ENCODE data around the gene CFAP119.
"Not testable (repeated sequence)": the region's sequence is repeated elsewhere in the genome, so short reads cannot be mapped to it uniquely, and the experiment has no call there.

The CFAP119 gene

DNA sequence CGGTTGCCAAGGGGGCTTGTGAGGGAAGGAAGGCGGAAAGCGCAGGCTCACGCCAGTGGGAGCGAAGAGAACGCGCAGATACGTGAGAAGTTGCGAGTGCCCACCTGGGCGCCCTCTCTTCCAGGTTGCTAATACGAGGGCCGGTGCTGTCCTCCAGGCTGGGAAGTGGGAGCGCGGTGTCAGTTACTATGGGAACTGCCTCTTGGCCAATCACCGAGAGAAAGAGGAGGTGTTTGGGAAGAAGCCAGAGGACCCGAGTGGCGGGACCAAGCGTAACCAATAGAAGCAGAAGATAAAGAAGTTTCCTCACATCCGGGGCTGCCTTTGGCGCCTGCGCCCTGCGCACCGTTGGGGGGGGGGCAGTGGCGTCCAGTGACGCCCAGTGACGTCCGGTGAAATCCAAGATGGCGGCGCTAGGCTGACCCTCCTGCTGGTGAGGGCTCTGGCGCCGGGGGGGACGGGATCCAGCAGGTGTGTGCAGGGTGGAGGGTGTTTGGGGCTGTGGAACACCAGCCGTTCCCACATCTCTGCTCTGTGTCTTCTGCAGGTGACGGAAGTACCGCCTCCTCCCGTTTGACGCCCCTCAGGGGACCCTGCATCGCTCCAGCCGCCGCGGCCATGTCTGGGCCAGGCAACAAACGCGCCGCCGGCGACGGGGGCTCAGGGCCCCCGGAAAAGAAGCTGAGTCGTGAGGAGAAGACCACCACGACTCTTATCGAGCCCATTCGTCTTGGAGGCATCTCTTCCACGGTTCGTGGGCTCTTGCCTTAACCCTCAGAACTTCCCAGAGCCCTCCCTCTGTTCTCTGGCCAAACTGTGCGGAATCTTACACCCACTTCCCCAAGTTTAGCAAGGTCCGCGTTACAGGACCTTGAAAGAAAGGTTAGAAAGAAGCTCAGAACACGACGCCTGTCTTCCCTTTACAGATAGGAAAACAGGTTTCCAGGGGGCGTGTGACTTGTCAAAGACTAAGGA lies at the start of gene CFAP119, which contains the start of gene RNF40:
Gene CFAP119, minus strand, starts transcription at position 135 of the 975 bp plus-strand sequence. CDS start 314 bp downstream, outside the sequence.
Gene RNF40, plus strand, starts transcription at position 395 of the 975 bp plus-strand sequence. Its CDS starts 224 bp downstream, at position 619.
- DNase-seq: peak; percentile 92

DNA sequence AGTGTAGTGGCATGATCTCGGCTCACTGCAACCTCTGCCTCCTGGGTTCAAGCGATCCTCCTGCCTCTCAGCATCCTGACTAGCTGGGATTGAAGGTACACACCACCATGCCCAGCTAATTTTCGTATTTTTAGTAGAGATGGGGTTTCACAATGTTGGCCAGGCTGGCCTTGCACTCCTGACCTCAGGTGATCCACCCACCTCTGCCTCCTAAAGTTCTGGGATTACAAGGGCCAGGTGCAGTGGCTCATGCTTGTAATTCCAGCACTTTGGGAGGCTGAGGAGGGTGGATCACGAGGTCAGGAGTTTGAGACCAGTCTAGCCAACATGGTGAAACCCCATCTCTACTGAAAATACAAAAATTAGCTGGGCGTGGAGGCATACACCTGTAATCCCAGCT lies 47.8 kb upstream of the CFAP119 start:
- DNase-seq: not testable (repeated sequence)

DNA sequence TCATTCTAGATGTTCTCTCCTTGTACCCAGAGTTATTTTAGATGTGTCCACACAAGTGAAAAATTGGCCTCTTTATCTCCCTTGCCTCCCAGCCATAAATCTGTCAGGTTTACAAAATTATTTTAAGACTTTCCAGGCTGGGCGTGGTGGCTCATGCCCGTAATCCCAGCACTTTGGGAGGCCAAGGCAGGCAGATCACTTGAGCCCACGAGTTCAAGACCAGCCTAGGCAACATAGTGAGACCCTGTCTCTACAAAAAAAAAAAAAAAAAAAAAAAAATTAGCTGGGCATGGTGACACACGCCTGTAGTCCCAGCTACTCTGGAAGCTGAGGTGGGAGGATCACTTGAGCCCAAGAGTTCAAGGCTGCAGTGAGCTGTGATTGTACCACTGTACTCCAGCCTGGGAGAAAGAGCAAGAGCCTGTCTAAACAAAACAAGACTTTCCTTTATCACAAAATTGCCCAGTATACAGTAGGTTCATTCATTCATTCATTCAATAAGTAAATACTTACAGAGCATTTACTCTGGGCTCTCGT lies 47.1 kb upstream of the CFAP119 start:
- not testable (repeated sequence) for DNase-seq

DNA sequence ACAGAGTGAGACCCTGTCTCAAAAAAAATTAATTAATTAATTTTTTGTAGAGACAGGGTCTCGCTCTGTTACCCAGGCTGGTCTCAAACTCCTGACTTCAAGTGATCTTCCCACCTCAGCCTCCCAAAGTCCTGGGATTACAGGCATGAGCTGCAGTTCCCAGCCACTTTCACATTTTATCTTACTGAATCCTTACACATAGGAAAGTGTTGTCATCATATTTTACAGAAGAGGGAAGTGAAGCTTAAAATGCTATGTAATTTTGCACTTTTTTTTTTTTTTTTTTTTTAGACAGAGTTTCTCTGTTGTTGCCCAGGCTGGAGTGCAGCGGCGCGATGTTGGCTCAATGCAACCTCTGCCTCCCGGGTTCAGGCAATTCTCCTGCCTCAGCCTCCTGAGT lies 46.3 kb upstream of the CFAP119 start:
- DNase-seq: no peak

DNA sequence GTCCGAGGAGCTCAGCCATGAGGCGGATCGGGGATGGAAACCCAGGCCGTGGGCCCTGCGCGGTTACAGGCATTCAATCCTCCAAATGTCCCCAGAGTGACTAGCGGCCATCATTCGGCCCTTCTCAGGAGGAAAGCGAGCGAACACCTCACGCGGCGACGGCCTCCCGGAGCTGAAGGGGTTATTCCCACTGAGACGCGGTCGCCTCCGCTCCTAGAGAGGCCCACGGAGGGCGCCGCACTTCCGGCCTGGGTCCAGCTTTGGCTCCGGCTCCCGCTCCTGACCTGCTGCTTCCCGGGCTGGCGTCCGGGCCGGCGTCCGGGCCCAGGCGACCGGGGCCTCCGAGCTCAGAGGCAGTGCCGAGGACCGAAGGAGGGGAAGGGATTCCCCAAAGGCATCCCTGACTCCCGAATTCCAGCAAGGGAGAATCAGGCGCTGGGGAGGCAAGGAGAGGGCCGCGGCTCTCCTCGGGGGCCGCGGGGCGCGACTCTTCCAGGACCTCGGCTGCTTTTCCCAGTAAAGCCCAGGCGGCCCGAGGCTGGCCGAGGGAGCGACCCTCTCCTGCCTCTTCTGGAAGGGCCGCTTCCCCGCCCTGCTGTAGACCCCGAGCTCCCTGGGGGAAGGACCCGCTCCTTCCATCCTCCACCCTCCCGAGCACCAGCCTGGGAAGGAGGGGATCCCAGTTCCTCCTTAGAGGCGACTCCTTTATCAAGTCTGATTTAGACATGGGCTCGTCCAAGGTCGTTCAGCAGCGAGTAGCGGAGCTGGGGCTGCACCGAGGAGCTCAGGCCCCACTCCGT lies 43.7 kb upstream of the CFAP119 start:
- DNase-seq: no peak

DNA sequence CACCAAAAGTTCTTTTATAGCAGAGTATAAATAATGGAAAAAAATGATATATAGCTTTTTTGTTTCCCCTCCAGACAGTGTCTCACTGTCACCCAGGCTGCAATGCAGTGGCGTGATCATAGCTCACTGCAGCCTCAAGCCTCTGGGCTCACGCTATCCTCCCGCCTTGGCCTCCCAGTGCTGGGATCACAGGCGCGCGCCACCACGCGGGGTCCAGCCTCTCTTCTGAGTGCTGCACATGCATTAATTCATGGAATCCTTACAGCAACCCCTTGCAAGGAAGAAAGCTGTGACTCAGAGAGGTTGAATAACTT lies 43.2 kb upstream of the CFAP119 start:
- DNase-seq: no peak

DNA sequence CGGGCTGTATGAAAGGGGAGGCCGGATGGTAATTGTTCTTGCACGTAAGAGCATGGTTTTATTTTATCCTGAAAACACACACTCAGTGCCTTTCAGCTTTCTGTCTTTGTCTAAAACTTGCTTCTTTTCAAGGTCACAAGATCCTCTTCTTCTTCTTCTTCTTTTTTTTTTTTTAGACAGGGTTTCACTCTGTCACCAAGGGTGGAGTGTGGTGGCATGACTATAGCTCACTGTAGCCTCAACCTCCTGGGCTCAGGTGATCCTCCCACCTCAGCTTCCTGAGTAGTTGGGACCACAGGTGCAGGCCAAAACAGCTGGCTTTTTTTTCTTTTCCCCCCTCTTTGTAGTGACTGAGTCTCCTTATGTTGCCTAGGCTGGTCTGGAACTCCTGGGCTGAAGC lies 41.1 kb upstream of the CFAP119 start:
- DNase-seq: no peak

DNA sequence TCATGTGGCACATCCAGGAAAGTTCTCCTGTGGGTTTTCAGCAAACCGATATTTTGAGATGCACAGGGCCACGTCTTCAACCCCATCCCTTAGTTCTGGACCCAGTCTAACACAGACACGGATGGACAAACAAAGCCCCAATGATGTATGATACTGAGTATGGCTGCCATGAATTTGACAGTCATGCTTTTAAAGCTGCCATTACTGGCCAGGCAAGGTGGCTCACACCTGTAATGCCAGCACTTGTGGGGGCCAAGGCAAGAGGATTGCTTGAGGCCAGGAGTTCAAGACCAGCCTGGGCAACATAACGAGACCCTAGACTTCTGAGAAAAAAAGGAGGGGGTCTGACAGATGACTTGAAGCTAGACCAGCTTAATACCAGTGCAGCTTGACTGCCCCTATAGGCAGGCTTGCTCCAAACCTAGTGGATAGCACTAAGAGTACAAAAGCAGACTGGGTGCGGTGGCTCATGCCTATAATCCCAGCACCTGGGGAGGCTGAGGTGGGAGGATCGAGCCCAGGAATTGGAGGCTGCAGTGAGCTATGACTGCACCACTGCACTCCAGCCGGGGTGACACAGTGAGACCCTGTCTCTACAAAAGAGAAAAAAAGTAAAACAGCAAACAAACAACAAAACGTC lies 35.9 kb upstream of the CFAP119 start:
- no peak for DNase-seq

DNA sequence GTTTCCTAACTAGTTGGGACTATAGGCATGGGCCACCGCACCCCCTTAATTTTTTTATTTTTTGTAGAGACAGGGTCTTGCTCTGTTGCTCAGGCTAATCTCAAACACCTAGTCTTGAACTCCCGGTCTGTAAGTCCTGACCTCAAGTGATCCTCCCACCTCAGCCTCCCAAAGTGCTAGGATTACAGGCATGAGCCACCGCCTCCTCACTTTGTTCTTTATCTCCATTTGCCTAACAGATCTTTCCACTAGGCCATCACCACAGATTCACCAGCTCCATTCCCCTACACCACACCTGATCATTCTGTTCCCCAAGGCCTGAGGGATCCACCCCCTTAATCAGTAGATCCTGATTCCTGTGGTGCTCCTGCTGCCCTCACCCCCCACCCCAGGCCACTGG lies 32.8 kb upstream of the CFAP119 start:
- DNase-seq: no peak

DNA sequence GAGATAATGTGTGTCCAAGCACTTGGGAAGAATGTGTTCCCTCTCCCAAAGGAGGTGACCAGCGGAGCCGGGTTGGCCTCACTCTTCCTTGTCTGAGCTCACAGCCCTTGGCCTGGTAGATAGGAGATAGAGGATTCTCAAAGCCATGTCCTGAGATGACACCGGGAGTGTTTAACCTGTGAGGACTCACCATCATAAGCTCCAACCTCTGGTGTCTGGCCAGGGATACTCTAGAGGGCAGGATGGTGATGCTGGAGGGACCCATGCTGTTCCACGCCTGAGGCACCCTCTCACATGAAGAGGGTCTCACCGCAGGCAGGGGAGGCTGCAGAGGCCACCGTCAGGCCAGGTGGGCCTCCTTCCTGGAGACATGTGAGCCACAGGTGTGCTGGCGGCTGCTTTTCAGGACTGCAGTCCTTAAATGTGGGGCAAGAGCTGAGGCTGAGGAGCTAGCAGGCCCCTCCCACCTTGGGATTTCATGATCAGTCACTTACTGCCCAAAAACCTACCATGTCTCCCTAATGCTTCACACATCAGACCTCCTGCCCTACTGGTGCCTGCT lies 31.7 kb upstream of the CFAP119 start:
- DNase-seq: no peak

DNA sequence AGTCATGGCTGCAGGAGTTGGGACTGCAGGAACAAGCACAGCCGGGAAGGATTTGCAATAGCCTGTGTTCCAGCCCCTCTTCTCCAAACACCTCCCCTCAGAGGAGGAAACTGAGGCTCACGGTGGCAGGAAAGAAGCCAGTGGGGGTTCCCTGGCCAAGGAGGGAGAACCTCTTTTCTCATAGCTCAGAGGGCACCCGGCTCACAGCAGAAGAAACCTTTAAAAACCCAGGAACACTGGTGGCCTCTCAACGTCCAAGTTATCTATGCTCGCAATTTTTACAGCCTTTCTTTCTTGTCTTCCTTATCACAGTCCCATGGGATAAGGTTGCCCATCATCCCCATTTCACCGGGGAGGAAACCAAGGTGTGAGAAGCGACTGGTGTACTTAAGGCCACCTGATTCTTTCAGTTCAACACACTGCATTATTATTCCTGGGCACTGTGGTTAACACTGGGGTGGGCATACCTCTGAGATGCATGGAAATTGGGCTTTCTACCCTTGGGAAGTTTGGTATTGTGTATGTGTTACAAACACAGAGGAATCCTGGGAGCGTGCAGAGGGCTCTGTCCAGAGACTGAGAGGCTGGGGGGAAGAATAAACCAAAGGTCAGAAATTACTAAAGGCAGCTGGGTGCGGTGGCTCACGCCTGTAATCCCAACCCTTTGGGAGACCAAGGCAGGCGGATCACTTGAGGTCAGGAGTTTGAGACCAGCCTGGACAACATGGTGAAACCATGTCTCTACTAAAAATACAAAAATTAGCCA lies 25.9 kb upstream of the CFAP119 start:
- DNase-seq: no peak

DNA sequence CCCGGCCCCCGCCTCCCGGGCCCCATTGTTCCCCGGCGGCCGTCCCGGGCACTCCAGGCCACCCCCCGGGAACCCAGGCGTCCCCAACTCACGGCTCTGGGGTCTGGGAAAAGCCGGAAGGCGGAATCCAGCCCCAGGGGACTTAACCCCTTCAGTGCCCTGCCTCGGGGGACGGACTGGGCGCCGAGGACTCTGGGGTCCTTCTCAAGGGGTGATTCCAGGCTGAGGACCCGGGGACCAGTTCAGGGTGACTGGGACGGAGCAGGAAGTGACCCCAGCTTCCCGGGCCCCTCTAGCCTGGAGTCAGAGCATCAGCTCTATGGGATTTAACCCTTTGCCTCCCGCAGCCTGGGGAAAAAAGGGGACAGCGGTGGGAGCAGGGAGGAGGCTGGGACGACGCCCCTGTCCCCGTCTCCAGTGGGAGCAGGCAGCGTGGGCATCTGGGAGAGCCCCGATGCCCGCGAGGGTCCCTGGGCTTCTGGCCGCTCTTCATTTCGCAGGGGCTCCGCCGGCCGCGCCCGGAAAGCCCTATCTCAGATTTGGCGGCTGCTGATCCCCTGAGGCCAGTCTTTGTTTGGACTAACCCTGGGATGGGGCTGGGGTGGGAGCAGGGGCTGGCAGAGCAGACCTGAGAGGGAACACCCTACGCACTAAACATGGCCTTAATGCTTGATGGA lies 25.2 kb upstream of the CFAP119 start, which contains the start of gene ZNF629:
Gene ZNF629, minus strand, starts transcription at position 270 of the 677 bp plus-strand sequence. CDS start 2,723 bp downstream, outside the sequence.
- no peak for DNase-seq

DNA sequence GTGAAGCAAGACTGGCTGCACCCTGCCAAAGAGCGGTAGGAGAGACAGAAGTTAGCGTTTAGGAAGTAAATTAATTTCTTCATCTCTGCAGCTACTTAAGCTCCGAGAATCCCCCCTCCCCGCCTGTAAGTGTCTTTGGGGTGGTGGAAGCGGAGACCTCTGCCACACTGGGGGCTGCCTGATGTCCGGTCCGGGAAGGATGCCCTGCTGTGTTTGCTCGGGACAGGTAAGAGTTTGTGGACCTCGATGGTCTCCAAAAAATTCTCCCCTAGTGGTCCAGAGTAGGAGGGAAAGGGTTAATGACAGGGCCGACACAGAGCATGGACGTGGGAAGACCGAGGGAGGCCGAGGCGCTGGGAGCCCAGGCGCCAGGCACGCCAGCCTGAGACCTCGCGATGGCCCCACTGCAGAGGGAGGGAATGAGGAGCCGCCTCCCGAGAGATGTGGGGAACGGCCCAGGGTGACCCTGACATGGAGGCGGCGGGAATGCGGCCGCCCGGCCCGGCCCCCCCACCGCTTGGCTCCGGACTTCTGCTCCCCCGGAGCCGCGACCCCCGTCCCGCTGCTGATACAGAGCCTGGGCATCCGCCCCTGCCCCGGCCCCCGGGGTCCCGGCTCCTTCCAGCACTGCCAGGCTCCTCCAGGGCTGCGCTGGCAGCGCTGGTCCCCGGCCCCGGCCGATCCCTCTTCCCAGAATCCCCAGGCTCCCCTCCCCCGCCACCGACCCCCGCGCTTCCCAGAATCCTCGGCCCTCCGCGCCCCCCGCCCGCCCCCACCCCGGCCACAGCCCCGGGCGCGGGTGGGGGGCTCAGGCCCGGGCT lies 24.5 kb upstream of the CFAP119 start:
- no peak for DNase-seq

DNA sequence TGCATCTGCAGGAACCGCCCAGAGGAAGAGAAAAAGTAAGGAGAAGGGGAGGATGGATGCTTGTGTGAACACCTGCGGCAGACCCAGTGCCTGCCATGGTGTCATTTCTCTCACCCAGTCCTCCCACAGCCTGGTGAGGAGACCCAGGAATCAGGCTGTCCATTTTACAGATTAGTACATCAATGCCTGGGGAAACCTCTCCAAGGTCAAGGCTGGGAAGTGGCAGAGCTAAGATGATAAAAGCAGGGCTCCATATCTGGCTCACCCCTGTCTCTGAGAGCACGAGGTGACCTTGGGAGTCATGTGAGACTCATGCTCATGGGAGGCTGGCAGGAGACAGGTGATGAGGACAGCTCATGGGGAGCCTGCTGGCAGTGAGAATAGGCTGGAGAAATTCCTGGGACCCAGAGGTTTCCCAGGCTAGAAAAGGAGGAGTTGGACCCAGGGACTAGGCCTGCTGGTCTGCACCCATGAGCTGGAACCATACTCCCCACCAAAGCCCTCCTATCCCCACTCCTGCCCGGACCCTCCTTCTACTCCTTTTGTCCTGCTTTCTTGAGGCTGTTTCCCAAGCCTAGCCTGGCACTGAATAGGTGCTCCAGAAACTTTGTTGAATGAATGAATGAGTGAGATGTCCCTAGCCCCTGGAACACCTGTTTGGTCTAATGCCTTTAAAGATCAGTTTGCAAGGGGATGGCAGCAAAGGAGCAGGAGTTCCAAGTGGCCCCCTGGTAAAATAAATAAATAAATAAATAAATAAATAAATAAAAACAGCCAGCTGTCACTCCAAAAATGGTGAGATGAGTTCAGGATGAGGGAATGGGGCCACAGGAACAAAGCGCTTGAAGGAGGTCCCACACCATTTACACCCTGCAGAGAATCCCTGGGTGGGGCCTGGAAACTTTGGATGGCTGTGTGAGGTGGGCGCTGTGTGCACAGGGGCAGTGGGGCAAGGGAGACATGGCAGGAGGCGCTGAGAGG lies 23.6 kb upstream of the CFAP119 start:
- no peak for DNase-seq

DNA sequence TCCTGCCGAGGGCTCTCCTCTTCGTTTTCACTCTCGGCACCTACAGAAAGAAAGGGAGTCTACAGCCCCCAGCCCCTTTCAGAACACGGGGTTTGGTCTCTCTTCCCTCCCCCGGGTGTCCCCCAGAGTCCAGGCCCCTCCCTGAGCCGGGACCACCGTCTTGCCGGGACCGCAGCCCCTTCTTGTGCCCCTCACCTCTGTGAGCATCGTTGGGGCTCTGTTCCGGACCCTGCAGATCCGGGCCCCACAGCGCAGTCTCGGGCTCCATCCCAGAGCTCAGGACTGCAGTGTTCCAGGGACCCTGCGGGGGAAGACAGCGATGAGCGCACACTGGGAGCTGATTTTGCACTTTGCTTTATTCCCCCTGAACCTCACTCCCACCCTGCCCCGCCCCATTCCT lies 22.4 kb upstream of the CFAP119 start:
- no peak for DNase-seq

DNA sequence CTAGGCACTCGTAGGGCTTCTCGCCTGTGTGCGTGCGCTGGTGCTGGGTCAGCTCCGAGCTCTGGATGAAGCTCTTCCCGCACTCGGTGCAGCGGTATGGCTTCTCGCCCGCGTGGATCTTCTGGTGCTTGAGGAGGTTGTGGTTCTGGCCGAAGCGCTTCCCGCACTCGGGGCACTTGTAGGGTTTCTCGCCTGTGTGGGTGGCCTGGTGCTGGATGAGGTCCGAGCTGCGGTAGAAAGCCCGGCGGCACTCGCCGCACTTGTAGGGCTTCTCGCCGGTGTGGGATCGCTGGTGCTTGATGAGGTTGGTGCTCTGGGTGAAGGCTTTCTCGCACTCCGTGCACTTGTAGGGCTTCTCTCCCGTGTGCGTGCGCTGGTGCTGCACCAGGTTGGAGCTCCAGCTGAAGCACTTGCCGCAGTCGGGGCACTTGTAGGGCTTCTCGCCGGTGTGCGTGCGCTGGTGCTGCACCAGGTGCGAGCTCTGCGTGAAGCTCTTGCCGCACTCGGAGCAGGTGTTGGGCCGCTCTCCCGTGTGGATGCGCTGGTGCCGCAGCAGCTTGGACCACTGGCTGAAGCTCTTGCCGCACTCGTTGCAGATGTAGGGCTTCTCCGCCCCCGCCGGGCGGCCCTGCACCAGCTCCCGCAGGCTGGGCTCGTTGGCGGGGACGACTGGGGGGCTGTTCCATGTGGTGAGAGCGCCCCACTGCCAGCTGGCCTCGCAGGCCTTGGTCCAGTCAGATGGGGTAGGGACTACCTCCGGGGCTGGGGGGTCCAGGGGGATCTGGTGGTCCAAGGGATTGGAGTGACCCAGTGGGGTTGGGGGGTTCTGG lies 21.6 kb upstream of the CFAP119 start:
- DNase-seq: no peak

DNA sequence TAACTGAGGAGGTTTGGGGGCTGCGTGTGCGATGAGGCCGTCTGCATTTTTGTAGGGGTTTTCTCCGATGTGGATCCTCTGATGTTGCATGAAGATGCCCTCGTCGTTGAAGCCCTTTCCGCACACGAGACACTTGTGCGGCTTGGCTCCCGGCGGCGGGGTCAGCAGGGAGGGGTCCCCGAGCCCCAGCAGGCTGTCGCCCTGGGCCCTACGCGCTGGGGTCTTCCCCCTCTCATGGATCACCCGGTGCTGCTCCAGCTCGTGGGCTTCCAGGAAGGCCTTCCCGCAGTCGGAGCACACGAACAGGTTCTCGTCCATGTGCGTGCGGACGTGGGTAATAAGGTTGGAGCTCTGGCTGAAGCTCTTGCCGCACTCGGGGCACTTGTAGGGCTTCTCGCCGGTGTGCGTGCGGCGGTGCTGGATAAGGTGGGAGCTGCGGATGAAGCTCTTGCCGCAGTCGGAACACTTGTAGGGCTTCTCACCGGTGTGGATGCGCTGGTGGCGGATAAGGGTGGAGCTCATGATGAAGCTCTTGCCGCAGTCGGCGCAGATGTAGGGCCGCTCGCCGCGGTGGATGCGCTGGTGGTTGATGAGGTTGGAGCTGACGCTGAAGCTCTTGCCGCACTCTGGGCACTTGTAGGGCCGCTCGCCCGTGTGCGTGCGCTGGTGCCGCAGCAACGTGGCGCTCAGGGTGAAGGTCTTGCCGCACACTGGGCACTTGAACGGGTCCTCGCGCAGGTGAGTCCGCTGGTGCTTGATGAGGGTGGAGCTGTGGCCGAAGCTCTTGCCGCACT lies 20.8 kb upstream of the CFAP119 start:
- no peak for DNase-seq

All from GDM1 (cell line).